RWPE2 (cell line): ENCODE results near the gene PBRM1.

ENCODE experiments used
- ATAC-seq: fragments of 200-7000 bp; cut with Tn5 transposase; 3 replicates; pipeline ENCODE4 v1.9.1; 2021; ENCODE audit warnings: low read depth
- DNase-seq: peaks from one replicate; pipeline ENCODE4 v3.0.0-alpha.2; 2020; ENCODE audit warnings: low spot score
- H3K27ac ChIP-seq: fragments of 450-650 bp; 2 replicates; pipeline ENCODE4 v1.5.1; 2017; ENCODE audit warnings: mild to moderate bottlenecking; ENCODE audit not compliant: poor library complexity, severe bottlenecking
- H3K27me3 ChIP-seq: fragments of 250-450 bp; sonication (Bioruptor Pico); 2 replicates; pipeline ENCODE4 v1.5.1; 2021; ENCODE audit warnings: mild to moderate bottlenecking, moderate library complexity; ENCODE audit not compliant: insufficient read depth, poor library complexity, severe bottlenecking
- H3K36me3 ChIP-seq: fragments of 250-450 bp; sonication (Bioruptor Pico); 2 replicates; pipeline ENCODE4 v1.5.1; 2020; ENCODE audit warnings: low read depth, mild to moderate bottlenecking, moderate library complexity
- H3K4me1 ChIP-seq: fragments of 250-450 bp; sonication (Bioruptor Pico); 2 replicates; pipeline ENCODE4 v1.5.1; 2021; ENCODE audit warnings: mild to moderate bottlenecking, moderate library complexity; ENCODE audit not compliant: insufficient read depth, poor library complexity, severe bottlenecking
- H3K4me3 ChIP-seq: fragments of 250-450 bp; sonication (Bioruptor Pico); 2 replicates; pipeline ENCODE4 v1.5.1; 2021; ENCODE audit warnings: mild to moderate bottlenecking, moderate library complexity; ENCODE audit not compliant: severe bottlenecking
- H3K9me3 ChIP-seq: fragments of 250-450 bp; sonication (Bioruptor Pico); 2 replicates; pipeline ENCODE4 v1.5.1; 2021; ENCODE audit warnings: mild to moderate bottlenecking, moderate library complexity; ENCODE audit not compliant: severe bottlenecking
- TF ChIP-seq, protein P1 (sequence below): fragments of 450-650 bp; IDR thresholded peaks from one replicate; pipeline ENCODE4 v1.5.1; 2017; ENCODE audit warnings: mild to moderate bottlenecking, moderate library complexity; ENCODE audit not compliant: poor library complexity, severe bottlenecking

Gene PBRM1

DNA sequence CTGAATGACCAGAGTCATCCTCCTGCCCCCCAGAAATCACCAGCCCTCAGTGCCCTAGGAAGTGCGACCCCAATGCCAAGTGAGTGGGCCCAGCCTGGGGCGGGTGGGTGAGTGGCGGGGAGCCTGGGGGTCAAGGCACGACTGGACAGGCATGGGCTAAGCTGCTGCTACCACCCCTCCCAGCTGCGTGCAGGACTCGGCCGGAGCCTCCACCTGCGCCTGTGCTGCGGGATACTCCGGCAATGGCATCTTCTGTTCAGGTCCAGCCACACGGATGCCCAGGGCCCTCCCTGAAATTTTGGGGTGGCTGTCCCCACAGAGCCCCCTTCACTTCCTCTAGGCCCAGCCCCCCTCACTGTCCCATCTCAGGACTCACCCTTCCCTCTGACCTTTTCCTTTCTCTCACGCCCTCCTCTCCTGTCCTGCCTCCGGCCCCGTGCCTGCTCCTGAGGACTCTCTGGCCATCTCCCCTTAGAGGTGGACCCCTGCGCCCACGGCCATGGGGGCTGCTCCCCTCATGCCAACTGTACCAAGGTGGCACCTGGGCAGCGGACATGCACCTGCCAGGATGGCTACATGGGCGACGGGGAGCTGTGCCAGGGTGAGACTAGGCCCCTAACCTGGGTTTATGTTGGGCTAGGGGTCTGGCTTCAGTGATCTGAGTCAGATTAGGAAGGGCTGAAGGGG is 169.1 kb downstream of the PBRM1 start:
- H3K36me3 ChIP-seq, result no peaks in the 10 kb centered on the region
- ATAC-seq (no peak), DNase-seq (no peak)
- no peaks in the 10 kb centered on the region for H3K27me3 ChIP-seq
- TF ChIP-seq, protein P1, sequence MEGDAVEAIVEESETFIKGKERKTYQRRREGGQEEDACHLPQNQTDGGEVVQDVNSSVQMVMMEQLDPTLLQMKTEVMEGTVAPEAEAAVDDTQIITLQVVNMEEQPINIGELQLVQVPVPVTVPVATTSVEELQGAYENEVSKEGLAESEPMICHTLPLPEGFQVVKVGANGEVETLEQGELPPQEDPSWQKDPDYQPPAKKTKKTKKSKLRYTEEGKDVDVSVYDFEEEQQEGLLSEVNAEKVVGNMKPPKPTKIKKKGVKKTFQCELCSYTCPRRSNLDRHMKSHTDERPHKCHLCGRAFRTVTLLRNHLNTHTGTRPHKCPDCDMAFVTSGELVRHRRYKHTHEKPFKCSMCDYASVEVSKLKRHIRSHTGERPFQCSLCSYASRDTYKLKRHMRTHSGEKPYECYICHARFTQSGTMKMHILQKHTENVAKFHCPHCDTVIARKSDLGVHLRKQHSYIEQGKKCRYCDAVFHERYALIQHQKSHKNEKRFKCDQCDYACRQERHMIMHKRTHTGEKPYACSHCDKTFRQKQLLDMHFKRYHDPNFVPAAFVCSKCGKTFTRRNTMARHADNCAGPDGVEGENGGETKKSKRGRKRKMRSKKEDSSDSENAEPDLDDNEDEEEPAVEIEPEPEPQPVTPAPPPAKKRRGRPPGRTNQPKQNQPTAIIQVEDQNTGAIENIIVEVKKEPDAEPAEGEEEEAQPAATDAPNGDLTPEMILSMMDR, result no peak
- H3K4me1 ChIP-seq, result no peaks in the 10 kb centered on the region
- no peak overlapping the region for H3K4me3 ChIP-seq
- H3K9me3 ChIP-seq, result no peaks in the 10 kb centered on the region
- no peak overlapping the region for H3K27ac ChIP-seq

DNA sequence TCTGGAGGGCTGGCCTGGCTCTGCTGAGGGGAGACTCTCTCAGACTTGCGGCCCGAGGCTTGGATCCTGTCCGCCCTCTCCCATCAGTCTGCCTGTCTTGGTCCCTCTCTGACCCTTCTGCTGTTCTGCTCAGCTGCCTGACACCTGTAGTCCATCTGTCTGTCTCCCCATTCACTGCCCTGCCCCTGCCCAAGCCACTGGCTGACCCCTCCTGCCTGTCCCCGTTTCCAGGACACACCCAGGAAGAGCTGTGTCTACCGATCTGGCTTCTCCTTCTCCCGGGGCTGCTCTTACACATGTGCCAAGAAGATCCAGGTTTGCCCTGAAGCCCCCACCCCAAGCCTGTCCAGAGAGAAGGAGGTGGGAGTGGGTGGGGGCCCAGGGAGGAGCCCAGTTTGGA is 170.5 kb downstream of the PBRM1 start:
- ATAC-seq (no peak), DNase-seq (no peak)
- Histone ChIP-seq H3K4me3 (no peak overlapping the region), H3K9me3 (no peaks in the 10 kb centered on the region), H3K4me1 (no peaks in the 10 kb centered on the region), H3K27me3 (no peaks in the 10 kb centered on the region), H3K27ac (no peak overlapping the region), H3K36me3 (no peaks in the 10 kb centered on the region)
- TF ChIP-seq, protein P1, result no peak

DNA sequence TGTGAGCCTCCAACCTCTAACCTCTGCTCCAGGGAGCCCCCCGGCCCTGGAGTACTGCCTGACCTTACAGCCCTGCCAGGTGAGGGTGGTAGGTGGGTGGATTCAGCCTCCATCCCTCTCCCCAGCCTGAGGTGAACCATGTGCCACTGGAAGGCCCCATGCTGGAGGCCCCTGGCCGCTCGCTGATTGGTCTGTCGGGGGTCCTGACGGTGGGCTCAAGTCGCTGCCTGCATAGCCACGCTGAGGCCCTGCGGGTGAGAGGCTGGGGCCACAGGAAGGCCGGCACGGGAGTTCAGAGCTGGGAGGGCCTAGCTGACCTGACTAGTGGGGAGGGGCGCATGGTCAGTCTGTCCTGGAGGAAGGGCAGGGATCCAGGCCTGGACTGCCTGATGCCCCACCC is 171.1 kb downstream of the PBRM1 start:
- DNase-seq (no peak), ATAC-seq (no peak)
- Histone ChIP-seq H3K36me3 (no peaks in the 10 kb centered on the region), H3K4me1 (no peaks in the 10 kb centered on the region), H3K27ac (no peak overlapping the region), H3K9me3 (no peaks in the 10 kb centered on the region), H3K4me3 (no peak overlapping the region), H3K27me3 (no peaks in the 10 kb centered on the region)
- TF ChIP-seq, protein P1, result no peak

DNA sequence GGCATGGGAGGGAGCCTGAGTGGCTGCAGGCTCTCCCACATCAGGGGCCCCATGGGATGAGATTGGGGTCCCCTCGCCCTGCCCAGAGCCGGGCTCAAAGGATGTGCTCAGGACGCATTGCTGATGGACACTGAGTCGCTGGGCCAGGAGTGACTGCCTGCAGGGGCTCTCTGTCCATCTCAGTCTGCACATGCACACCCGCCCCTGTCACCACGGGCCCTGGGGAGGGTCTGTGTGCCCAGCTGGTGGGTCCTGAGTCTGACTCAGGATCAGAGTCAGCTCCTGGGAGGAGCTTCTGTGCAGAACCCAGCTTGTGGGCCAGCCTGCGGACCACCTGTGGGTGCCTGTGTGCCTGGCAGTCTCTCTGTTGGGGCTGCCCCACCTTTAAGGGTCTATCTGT is 172.4 kb downstream of the PBRM1 start:
- Histone ChIP-seq H3K36me3 (no peaks in the 10 kb centered on the region), H3K4me1 (no peaks in the 10 kb centered on the region), H3K27me3 (no peaks in the 10 kb centered on the region), H3K9me3 (no peaks in the 10 kb centered on the region), H3K4me3 (no peak overlapping the region), H3K27ac (no peak overlapping the region)
- TF ChIP-seq, protein P1, result no peak
- DNase-seq (no peak), ATAC-seq (no peak)

DNA sequence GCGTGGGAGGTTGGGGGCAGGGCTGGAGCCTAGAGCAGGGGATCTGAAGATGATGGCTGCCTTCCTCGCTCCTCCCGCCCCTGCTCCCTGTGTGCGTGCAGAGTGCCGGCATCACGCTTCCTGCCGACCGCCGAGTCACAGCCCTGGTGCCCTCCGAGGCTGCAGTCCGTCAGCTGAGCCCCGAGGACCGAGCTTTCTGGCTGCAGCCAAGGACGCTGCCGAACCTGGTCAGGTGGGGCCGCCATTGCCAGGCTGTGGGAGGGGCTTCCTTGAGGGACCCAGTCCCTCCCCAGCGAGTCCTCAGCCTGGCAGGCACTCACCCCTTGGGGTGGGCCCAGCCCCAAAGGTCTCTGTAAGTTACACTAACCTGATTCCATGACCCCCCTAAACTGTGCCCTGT is 173.0 kb downstream of the PBRM1 start:
- DNase-seq, result no peak
- H3K27me3 ChIP-seq, result no peaks in the 10 kb centered on the region
- no peak for ATAC-seq
- H3K36me3 ChIP-seq, result no peaks in the 10 kb centered on the region
- no peak overlapping the region for H3K4me3 ChIP-seq
- TF ChIP-seq, protein P1, result no peak
- no peaks in the 10 kb centered on the region for H3K4me1 ChIP-seq
- no peak overlapping the region for H3K27ac ChIP-seq
- no peaks in the 10 kb centered on the region for H3K9me3 ChIP-seq
